Right lobe of liver (tissue), 6 donors: ENCODE measurements around the gene HSPBP1. TPM values are rescaled to one million over a fixed set of nuclear protein-coding genes. Genes with fewer than 3 reads are reported as not detected.

Source experiments
- ATAC-seq, 4 donors: fragments of 200-7000 bp; cut with Tn5 transposase; one replicate each; pipeline ENCODE4 v1.9.1; 2020; ENCODE audit warnings: mild to moderate bottlenecking in 4 of 4, moderate library complexity in 4 of 4
- DNase-seq, 3 donors: peaks; one replicate each; pipeline ENCODE4 v3.0.0-alpha.2; 2020
- H3K27ac ChIP-seq, 3 donors: fragments of 200-600 bp; one replicate each; pipeline ENCODE4 v1.8.0; 2022
- H3K27me3 ChIP-seq, 2 donors: fragments of 200-600 bp; one replicate each; pipeline ENCODE4 v1.8.0; 2022
- H3K36me3 ChIP-seq, 4 donors: fragments of 200-600 bp; sonication (generic) in 1 of 4; one replicate each; pipeline versions ENCODE4 v1.5.1 to v1.8.0; 2017 to 2022; ENCODE audit warnings: control low read depth in 1 of 4
- H3K4me1 ChIP-seq, 4 donors: fragments of 200-600 bp; sonication (generic) in 1 of 4; one replicate each; pipeline versions ENCODE4 v1.5.1 to v1.8.0; 2017 to 2022; ENCODE audit warnings: control low read depth in 1 of 4
- H3K4me3 ChIP-seq, 3 donors: fragments of 200-600 bp; one replicate each; pipeline ENCODE4 v1.8.0; 2022
- H3K9me3 ChIP-seq, 4 donors: fragments of 200-600 bp; sonication (generic) in 1 of 4; one replicate each; pipeline versions ENCODE4 v1.5.1 to v1.8.0; 2017 to 2022; ENCODE audit warnings: control low read depth in 1 of 4
- CTCF ChIP-seq, 4 donors: fragments of 200-600 bp in 3 of 4; fragments of 450-650 bp in 1 of 4; IDR thresholded peaks; one replicate each; pipeline versions ENCODE4 v1.5.1 to v1.8.0; 2016 to 2022; ENCODE audit warnings: antibody characterized with exemption in 4 of 4, mild to moderate bottlenecking in 2 of 4
- POLR2A ChIP-seq: fragments of 450-650 bp; IDR thresholded peaks from one replicate; pipeline ENCODE4 v1.6.1; 2017; ENCODE audit warnings: antibody characterized with exemption, mild to moderate bottlenecking
- whole genome bisulfite sequencing: methylation state at CpG from one replicate; pipeline ENCODE4 v1.1.6; 2018; ENCODE audit warnings: low coverage, low lambda C conversion rate; ENCODE audit not compliant: insufficient coverage; ENCODE audit errors: missing lambda C conversion rate; 5-methylcytosine and 5-hydroxymethylcytosine counted together
- intact Hi-C, 2 donors: fragments of 100-400 bp; cut with DNase I; formaldehyde crosslinking; loops; one replicate each; pipeline versions ENCODE4 v1.11.2 to v1.14.1; 2022
- total RNA-seq, 6 experiments: library from RNA; depleted of rRNA in 2 of 6; stranded (reverse); fragments of >200 nt in 2 of 6; fragmentation: NEBNext Ultra II Directional in 3 of 6; extraction: Animal tissue kit (Norgen Biotek cat#: 25700) in 3 of 6; gene quantifications; one replicate each; pipeline versions ENCODE4 v1.1.0 to v1.2.4, GENCODE V29; 2016 to 2023
- donor health status: DM: no; HTN: yes; CAD: no.
- donor health status: DM: no; HTN: no; CAD: no.
- donor health status: DM: no; HTN: no; CAD: no.
- donor health status: DM: no; HTN: yes; CAD: no.
- donor health status: DM: no; HTN: yes; CAD: no.

HSPBP1 gene
- total RNA-seq, 6 experiments from 2014 or later = 11.3 to 28.3 (median 15.6) TPM

- intact Hi-C loops = no loop called here
- Histone ChIP-seq H3K27ac (no peak overlapping the region), H3K36me3 (peaks cover 0 to 6% (median 0%) of the 10 kb centered on the region in 4 donors), H3K9me3 (no peaks in the 10 kb centered on the region), H3K4me1 (peaks cover 0 to 12% (median 0%) of the 10 kb centered on the region in 4 donors), H3K27me3 (no peaks in the 10 kb centered on the region), H3K4me3 (no peak overlapping the region)
- DNase-seq (no peak), ATAC-seq (no peak)
- no peak for TF ChIP-seq CTCF (IDR thresholded peaks at IDR 0.05)
- TF ChIP-seq POLR2A = no peak
- 57% methylated on average over 7 of the region's 17 CpGs for WGBS
These were observed 3.8 kb downstream of the HSPBP1 start for GRCh38 chr19:55275851-55276719.

GRCh38 chr19:55273978-55274707 is 5.8 kb downstream of the HSPBP1 start:
- intact Hi-C loops = no loop called here
- H3K27me3 ChIP-seq = no peaks in the 10 kb centered on the region
- no CpG with 5 or more reads among the region's 36 CpGs for whole genome bisulfite sequencing
- H3K4me3 ChIP-seq = no peak overlapping the region
- DNase-seq = no peak
- no peaks in the 10 kb centered on the region for H3K9me3 ChIP-seq
- TF ChIP-seq CTCF (IDR thresholded peaks at IDR 0.05) (no peak), POLR2A (no peak)
- H3K36me3 ChIP-seq = peaks cover 0 to 6% (median 0%) of the 10 kb centered on the region in 4 donors
- ATAC-seq = no peak
- no peak overlapping the region for H3K27ac ChIP-seq
- peaks cover 0 to 1% (median 0%) of the 10 kb centered on the region in 4 donors for H3K4me1 ChIP-seq

- intact Hi-C loops = no loop called here
- no peak for TF ChIP-seq POLR2A
- TF ChIP-seq CTCF (IDR thresholded peaks at IDR 0.05) = no peak
- Histone ChIP-seq H3K9me3 (no peaks in the 10 kb centered on the region), H3K4me1 (no peaks in the 10 kb centered on the region), H3K36me3 (no peaks in the 10 kb centered on the region), H3K27me3 (no peaks in the 10 kb centered on the region), H3K27ac (no peak overlapping the region), H3K4me3 (no peak overlapping the region)
- WGBS = 93% methylated on average over 15 of the region's 18 CpGs
- DNase-seq (no peak), ATAC-seq (no peak)
These were observed 7.8 kb downstream of the HSPBP1 start for GRCh38 chr19:55272142-55272541.

- Histone ChIP-seq H3K27ac (no peak overlapping the region), H3K9me3 (no peaks in the 10 kb centered on the region), H3K36me3 (no peaks in the 10 kb centered on the region), H3K27me3 (no peaks in the 10 kb centered on the region), H3K4me1 (no peaks in the 10 kb centered on the region), H3K4me3 (no peak overlapping the region)
- DNase-seq = no peak
- intact Hi-C loops = no loop called here
- no peak for ATAC-seq
- TF ChIP-seq POLR2A = no peak
- no peak for TF ChIP-seq CTCF (IDR thresholded peaks at IDR 0.05)
- 99% methylated on average over 8 of the region's 25 CpGs for WGBS
These were observed 9.6 kb downstream of the HSPBP1 start for GRCh38 chr19:55270172-55270942.
